ENCODE data around the gene CBX3.

DNA sequence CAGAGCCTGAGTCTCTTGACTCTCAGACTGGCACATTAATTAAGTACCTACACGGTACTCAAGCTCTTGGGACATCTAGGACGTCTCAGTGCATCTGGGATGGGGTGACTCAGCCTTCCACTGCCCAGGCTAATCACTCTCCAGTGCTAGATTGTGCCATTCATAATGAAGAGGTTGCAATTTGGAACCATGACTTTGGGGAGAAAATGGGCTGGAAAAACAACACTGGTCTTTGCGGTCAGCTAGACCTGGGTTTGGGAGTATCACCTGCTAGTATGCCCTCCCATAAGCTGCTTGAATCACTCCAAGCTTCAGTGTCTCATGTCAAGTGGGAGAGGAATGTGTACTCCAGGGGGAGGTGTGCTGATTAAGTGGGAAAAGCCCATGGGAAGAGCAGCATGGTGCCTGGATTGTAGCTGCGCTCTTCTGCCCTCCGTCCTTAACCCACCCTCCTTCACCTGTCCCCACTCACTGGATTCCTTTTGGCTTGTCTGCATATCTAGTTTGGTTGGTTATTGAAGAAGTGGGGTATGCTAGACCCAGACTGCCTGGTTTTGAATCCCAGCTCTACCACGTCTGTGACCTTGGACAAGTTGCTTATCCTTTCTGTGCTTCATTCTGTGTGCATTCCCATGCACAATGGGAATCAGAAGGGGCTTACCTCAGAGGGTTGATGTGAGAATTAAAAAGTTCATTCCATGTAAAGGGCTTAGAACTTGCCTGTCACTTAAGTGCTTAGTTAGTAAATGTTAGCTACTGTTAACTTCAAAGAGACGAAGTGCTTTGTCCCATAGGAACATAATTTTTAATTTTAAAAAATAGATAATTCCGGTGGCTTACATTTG lies 45.8 kb upstream of the CBX3 start:
- TF ChIP-seq, protein P1, sequence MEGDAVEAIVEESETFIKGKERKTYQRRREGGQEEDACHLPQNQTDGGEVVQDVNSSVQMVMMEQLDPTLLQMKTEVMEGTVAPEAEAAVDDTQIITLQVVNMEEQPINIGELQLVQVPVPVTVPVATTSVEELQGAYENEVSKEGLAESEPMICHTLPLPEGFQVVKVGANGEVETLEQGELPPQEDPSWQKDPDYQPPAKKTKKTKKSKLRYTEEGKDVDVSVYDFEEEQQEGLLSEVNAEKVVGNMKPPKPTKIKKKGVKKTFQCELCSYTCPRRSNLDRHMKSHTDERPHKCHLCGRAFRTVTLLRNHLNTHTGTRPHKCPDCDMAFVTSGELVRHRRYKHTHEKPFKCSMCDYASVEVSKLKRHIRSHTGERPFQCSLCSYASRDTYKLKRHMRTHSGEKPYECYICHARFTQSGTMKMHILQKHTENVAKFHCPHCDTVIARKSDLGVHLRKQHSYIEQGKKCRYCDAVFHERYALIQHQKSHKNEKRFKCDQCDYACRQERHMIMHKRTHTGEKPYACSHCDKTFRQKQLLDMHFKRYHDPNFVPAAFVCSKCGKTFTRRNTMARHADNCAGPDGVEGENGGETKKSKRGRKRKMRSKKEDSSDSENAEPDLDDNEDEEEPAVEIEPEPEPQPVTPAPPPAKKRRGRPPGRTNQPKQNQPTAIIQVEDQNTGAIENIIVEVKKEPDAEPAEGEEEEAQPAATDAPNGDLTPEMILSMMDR (conservative IDR thresholded peaks at IDR 0.05 in 1 of 2, IDR thresholded peaks at IDR 0.05 in 1 of 2; ENCODE audit: low read depth in 1 of 2, low read length in 2 of 2), result no peak
- no peak for TF ChIP-seq EZH2 (IDR thresholded peaks at IDR 0.05; ENCODE audit: low read length, missing control alignments)

Data from fibroblast of lung (primary cell).